KMS-11 (cell line): ENCODE measurements around the gene SASH3.

Experiments
- H2AFZ ChIP-seq: fragments of 200-600 bp; sonication (generic); 2 replicates; pipeline ENCODE4 v1.6.1; 2016; ENCODE audit warnings: antibody characterized with exemption, mixed run types, low read depth
- H3K27ac ChIP-seq: fragments of 200-600 bp; sonication (generic); 2 replicates; pipeline ENCODE4 v1.6.1; 2016; ENCODE audit warnings: mild to moderate bottlenecking, mixed run types
- H3K27me3 ChIP-seq: fragments of 200-600 bp; sonication (generic); 2 replicates; pipeline ENCODE4 v1.6.1; 2017; ENCODE audit warnings: mild to moderate bottlenecking, low read depth, mixed run types, moderate library complexity; ENCODE audit not compliant: insufficient read depth
- H3K36me3 ChIP-seq: fragments of 200-600 bp; sonication (generic); 2 replicates; pipeline ENCODE4 v1.6.1; 2017; ENCODE audit warnings: mild to moderate bottlenecking, mixed run types; ENCODE audit not compliant: insufficient read depth
- H3K4me1 ChIP-seq: fragments of 200-600 bp; sonication (generic); 2 replicates; pipeline ENCODE4 v1.6.1; 2016; ENCODE audit warnings: mild to moderate bottlenecking, low read depth, mixed run types; ENCODE audit not compliant: poor library complexity, severe bottlenecking
- H3K4me2 ChIP-seq: fragments of 200-600 bp; sonication (generic); 2 replicates; pipeline ENCODE4 v1.7.0; 2016; ENCODE audit warnings: mild to moderate bottlenecking, mixed run types
- H3K4me3 ChIP-seq: fragments of 200-600 bp; sonication (generic); IDR thresholded peaks from 2 replicates; pipeline ENCODE4 v1.6.1; 2017; ENCODE audit warnings: low read depth, low read length, mixed read lengths; ENCODE audit not compliant: insufficient read depth
- H3K79me2 ChIP-seq: fragments of 200-600 bp; sonication (generic); 2 replicates; pipeline ENCODE4 v1.6.1; 2016; ENCODE audit warnings: low read depth, mixed run types; ENCODE audit not compliant: insufficient read depth
- H3K9ac ChIP-seq: fragments of 200-600 bp; sonication (generic); 2 replicates; pipeline ENCODE4 v1.6.1; 2016; ENCODE audit warnings: mild to moderate bottlenecking, mixed run types
- H4K20me1 ChIP-seq: fragments of 200-600 bp; sonication (generic); 2 replicates; pipeline ENCODE4 v1.6.1; 2016; ENCODE audit warnings: mild to moderate bottlenecking, mixed run types; ENCODE audit not compliant: insufficient read depth
- TF ChIP-seq, protein P1 (sequence below): fragments of 200-600 bp; sonication (generic); conservative IDR thresholded peaks from 2 replicates; pipeline ENCODE4 v1.6.1; 2017; ENCODE audit warnings: low read depth, mild to moderate bottlenecking, antibody characterized with exemption, low read length, moderate library complexity, mixed read lengths

SASH3 gene

DNA sequence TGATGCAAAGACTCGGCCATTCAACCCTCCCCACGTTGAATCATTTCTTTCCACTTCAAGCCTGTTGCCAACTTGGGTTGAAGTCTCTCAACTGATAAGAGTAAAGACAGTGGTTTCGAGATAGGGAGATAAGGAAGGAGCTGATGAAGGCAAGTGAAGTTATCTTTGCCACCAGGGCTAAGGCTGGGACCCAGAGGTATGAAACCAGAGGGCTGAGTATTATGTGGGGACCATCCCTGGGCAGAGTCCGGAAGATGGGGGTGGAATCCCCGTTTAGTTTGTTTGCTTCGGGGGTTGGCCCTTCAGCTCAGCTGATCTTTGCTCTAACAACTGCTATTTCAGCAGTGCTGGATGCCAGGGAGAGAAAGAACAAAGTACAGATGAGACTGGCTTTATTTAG lies 43.3 kb upstream of the SASH3 start:
- H3K4me2 ChIP-seq: no peak overlapping the region
- H3K27me3 ChIP-seq: no peaks in the 10 kb centered on the region
- H2AFZ ChIP-seq: no peak overlapping the region
- no peak overlapping the region for H3K27ac ChIP-seq
- no peaks in the 10 kb centered on the region for H3K36me3 ChIP-seq
- no peaks in the 10 kb centered on the region for H3K79me2 ChIP-seq
- no peaks in the 10 kb centered on the region for H3K4me1 ChIP-seq
- no peak overlapping the region for H3K4me3 ChIP-seq
- H4K20me1 ChIP-seq: no peaks in the 10 kb centered on the region
- TF ChIP-seq, protein P1, sequence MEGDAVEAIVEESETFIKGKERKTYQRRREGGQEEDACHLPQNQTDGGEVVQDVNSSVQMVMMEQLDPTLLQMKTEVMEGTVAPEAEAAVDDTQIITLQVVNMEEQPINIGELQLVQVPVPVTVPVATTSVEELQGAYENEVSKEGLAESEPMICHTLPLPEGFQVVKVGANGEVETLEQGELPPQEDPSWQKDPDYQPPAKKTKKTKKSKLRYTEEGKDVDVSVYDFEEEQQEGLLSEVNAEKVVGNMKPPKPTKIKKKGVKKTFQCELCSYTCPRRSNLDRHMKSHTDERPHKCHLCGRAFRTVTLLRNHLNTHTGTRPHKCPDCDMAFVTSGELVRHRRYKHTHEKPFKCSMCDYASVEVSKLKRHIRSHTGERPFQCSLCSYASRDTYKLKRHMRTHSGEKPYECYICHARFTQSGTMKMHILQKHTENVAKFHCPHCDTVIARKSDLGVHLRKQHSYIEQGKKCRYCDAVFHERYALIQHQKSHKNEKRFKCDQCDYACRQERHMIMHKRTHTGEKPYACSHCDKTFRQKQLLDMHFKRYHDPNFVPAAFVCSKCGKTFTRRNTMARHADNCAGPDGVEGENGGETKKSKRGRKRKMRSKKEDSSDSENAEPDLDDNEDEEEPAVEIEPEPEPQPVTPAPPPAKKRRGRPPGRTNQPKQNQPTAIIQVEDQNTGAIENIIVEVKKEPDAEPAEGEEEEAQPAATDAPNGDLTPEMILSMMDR: no peak
- no peak overlapping the region for H3K9ac ChIP-seq

DNA sequence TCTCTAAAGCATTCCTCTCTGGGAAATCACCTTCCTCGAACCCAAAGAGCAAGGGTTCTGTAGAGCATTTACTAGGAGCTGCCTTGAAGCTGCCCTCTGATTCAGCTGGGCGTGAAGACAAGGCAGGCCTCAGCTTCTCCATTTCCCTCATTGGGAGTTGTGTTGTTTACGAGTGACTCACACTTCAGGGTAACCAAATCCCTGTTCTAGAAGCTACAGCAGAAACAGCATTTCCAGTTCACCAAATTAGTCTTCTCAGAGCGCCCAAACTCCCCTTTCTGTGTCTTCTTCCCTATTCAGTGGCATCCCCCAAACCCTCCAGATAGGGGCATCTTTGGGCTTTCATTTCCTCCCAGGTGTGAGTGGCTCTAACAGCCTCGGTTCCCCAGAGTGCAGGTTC lies 41.8 kb upstream of the SASH3 start:
- H3K4me3 ChIP-seq: no peak overlapping the region
- no peaks in the 10 kb centered on the region for H3K27me3 ChIP-seq
- no peaks in the 10 kb centered on the region for H3K79me2 ChIP-seq
- H3K36me3 ChIP-seq: no peaks in the 10 kb centered on the region
- H3K9ac ChIP-seq: no peak overlapping the region
- H4K20me1 ChIP-seq: no peaks in the 10 kb centered on the region
- H2AFZ ChIP-seq: no peak overlapping the region
- TF ChIP-seq, protein P1: no peak
- no peaks in the 10 kb centered on the region for H3K4me1 ChIP-seq
- no peak overlapping the region for H3K4me2 ChIP-seq
- H3K27ac ChIP-seq: no peak overlapping the region

DNA sequence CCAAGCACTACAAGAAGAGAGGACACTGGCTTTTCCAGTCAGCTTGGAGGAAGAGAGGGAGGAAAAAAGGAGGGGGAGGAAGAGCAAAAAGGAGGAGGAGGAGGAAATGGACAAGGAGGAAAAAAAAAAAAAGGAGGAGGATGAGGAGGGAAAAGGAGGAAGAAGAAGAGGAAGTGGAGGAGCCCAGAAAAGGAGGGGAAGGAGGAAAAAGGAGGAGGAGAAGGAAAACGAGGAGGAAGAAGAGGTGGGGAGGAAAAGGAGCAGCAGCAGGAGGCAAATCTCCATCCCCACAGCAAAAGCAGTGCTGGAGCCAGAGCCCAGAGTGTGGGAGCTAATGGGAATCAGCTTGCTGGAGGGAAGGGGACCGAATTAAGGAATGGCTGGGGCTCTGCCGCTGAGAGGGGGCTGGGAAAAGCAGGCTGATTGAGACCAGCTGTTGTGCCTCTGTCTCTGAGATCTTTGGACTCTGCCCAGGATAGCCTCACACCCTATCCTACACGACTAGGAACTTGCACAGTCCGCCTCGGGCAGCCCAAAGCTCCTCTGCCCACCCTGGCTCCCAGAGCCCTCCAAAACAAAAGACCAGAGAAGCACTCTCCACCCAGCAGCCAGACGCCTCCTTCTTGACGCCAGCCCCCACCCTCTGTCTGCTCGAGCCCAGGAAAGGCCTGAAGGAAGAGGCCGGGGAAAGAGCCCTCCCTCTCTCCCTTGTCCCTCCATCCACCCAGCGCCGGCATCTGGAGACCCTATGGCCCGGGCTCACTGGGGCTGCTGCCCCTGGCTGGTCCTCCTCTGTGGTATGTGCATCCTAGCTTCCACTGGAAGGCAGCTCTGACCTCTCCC lies 41.1 kb upstream of the SASH3 start, which contains the start of gene XPNPEP2:
Gene XPNPEP2, plus strand, starts transcription at position 514 of the 843 bp plus-strand sequence. Its CDS starts 235 bp downstream, at position 749.
- H2AFZ ChIP-seq: no peak within 1 kb of the TSS
- TF ChIP-seq, protein P1: no peak
- H3K9ac ChIP-seq: no peak within 1 kb of the TSS
- no peaks in the 10 kb centered on the region for H3K79me2 ChIP-seq
- H4K20me1 ChIP-seq: no peaks in the 10 kb centered on the region
- no peak within 1 kb of the TSS for H3K4me3 ChIP-seq
- H3K27me3 ChIP-seq: no peaks in the 10 kb centered on the region
- H3K4me1 ChIP-seq: no peaks in the 10 kb centered on the region
- no peak within 1 kb of the TSS for H3K4me2 ChIP-seq
- H3K27ac ChIP-seq: no peak within 1 kb of the TSS
- H3K36me3 ChIP-seq: no peaks in the 10 kb centered on the region

DNA sequence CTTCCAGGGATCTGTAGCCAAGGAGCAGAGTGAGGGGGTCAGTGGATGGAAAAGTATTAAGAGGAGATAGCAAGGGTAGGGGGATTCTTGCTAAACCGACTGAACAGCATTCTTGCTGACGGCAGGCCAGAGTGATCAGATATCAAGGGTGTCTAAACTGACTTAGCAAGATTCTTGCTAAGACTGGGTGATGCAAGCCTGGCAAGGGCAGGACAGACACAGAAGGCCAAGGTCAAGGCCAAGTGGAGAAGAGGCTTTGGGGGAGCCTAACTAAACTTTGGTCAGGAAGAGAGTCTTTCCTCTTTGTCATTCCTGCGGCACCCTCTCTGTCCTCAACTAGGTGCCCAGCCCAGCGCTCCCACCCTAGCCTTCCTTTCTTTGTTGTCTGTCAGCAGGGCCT lies 40.2 kb upstream of the SASH3 start:
- Histone ChIP-seq H3K4me1 (no peaks in the 10 kb centered on the region), H3K36me3 (no peaks in the 10 kb centered on the region), H3K79me2 (no peaks in the 10 kb centered on the region), H3K27me3 (no peaks in the 10 kb centered on the region), H2AFZ (no peak overlapping the region), H3K27ac (no peak overlapping the region), H4K20me1 (no peaks in the 10 kb centered on the region), H3K4me3 (no peak overlapping the region), H3K4me2 (no peak overlapping the region), H3K9ac (no peak overlapping the region)
- TF ChIP-seq, protein P1: no peak
